ENCODE results near the gene CLDN14.

CLDN14 gene

GRCh38 chr21:36452281-36452825 lies 27.6 kb downstream of the CLDN14 start:
- Histone ChIP-seq H3K9ac (ENCODE audit: low read length) (no peak overlapping the region), H4K20me1 (ENCODE audit: insufficient read depth, low read length) (no peaks in the 10 kb centered on the region), H3K27me3 (ENCODE audit: insufficient read depth, low read length) (peaks cover 7% of the 10 kb centered on the region; the same call in 1 of the 2 replicates), H3K9me2 (ENCODE audit: low read depth, low read length) (no peaks in the 10 kb centered on the region), H3F3A (ENCODE audit: insufficient read depth, low read length) (no peaks in the 10 kb centered on the region), H3K9me3 (ENCODE audit: low read length) (no peaks in the 10 kb centered on the region), H3K36me3 (ENCODE audit: insufficient read depth, low read length) (no peaks in the 10 kb centered on the region), H3K4me3 (ENCODE audit: low read depth, low read length, poor library complexity, severe bottlenecking) (no peak overlapping the region), H3K4me2 (ENCODE audit: low read length) (no peak overlapping the region), H3K79me2 (ENCODE audit: insufficient read depth, low read length) (no peaks in the 10 kb centered on the region), H3K4me1 (ENCODE audit: insufficient read depth, low read length, severe bottlenecking) (no peaks in the 10 kb centered on the region), H3K27ac (ENCODE audit: low read depth, low read length, poor library complexity, severe bottlenecking) (no peak overlapping the region), H2AFZ (ENCODE audit: low read length) (no peak overlapping the region)
- TF ChIP-seq EZH2 (IDR thresholded peaks at IDR 0.05; ENCODE audit: borderline replicate concordance, low read length): no peak
- TF ChIP-seq CTCF (IDR thresholded peaks at IDR 0.05; ENCODE audit: low read length): no peak

GRCh38 chr21:36451506-36451905 lies 28.4 kb downstream of the CLDN14 start:
- Histone ChIP-seq H3K4me3 (ENCODE audit: low read depth, low read length, poor library complexity, severe bottlenecking) (no peak overlapping the region), H3K79me2 (ENCODE audit: insufficient read depth, low read length) (no peaks in the 10 kb centered on the region), H4K20me1 (ENCODE audit: insufficient read depth, low read length) (no peaks in the 10 kb centered on the region), H3K9me3 (ENCODE audit: low read length) (no peaks in the 10 kb centered on the region), H3K9ac (ENCODE audit: low read length) (no peak overlapping the region), H3K9me2 (ENCODE audit: low read depth, low read length) (no peaks in the 10 kb centered on the region), H3K4me2 (ENCODE audit: low read length) (no peak overlapping the region), H3K27me3 (ENCODE audit: insufficient read depth, low read length) (peaks cover 7% of the 10 kb centered on the region; the same call in 1 of the 2 replicates), H3K4me1 (ENCODE audit: insufficient read depth, low read length, severe bottlenecking) (no peaks in the 10 kb centered on the region), H3F3A (ENCODE audit: insufficient read depth, low read length) (no peaks in the 10 kb centered on the region), H3K27ac (ENCODE audit: low read depth, low read length, poor library complexity, severe bottlenecking) (no peak overlapping the region), H3K36me3 (ENCODE audit: insufficient read depth, low read length) (no peaks in the 10 kb centered on the region), H2AFZ (ENCODE audit: low read length) (no peak overlapping the region)
- TF ChIP-seq CTCF (IDR thresholded peaks at IDR 0.05; ENCODE audit: low read length): no peak
- TF ChIP-seq EZH2 (IDR thresholded peaks at IDR 0.05; ENCODE audit: borderline replicate concordance, low read length): no peak

GRCh38 chr21:36450511-36450910 lies 29.4 kb downstream of the CLDN14 start:
- H3F3A ChIP-seq (ENCODE audit: insufficient read depth, low read length): no peaks in the 10 kb centered on the region
- H3K9me2 ChIP-seq (ENCODE audit: low read depth, low read length): no peaks in the 10 kb centered on the region
- no peaks in the 10 kb centered on the region for H3K36me3 ChIP-seq (ENCODE audit: insufficient read depth, low read length)
- H3K4me2 ChIP-seq (ENCODE audit: low read length): no peak overlapping the region
- peaks cover 6% of the 10 kb centered on the region; the same call in 1 of the 2 replicates for H3K27me3 ChIP-seq (ENCODE audit: insufficient read depth, low read length)
- H3K9me3 ChIP-seq (ENCODE audit: low read length): no peaks in the 10 kb centered on the region
- no peak overlapping the region for H3K4me3 ChIP-seq (ENCODE audit: low read depth, low read length, poor library complexity, severe bottlenecking)
- no peaks in the 10 kb centered on the region for H4K20me1 ChIP-seq (ENCODE audit: insufficient read depth, low read length)
- TF ChIP-seq EZH2 (IDR thresholded peaks at IDR 0.05; ENCODE audit: borderline replicate concordance, low read length): no peak
- TF ChIP-seq CTCF (IDR thresholded peaks at IDR 0.05; ENCODE audit: low read length): no peak
- H3K4me1 ChIP-seq (ENCODE audit: insufficient read depth, low read length, severe bottlenecking): no peaks in the 10 kb centered on the region
- no peak overlapping the region for H3K9ac ChIP-seq (ENCODE audit: low read length)
- H3K27ac ChIP-seq (ENCODE audit: low read depth, low read length, poor library complexity, severe bottlenecking): no peak overlapping the region
- no peak overlapping the region for H2AFZ ChIP-seq (ENCODE audit: low read length)
- no peaks in the 10 kb centered on the region for H3K79me2 ChIP-seq (ENCODE audit: insufficient read depth, low read length)

Measured in OCI-LY1 (cell line).